ENCODE data around the gene MAP2K5. TPM values are rescaled to one million over a fixed set of nuclear protein-coding genes. Genes with fewer than 3 reads are reported as not detected.

Gene MAP2K5
- total RNA-seq, 2 donors from 2014 or later, result 14.5 to 24.7 TPM

DNA sequence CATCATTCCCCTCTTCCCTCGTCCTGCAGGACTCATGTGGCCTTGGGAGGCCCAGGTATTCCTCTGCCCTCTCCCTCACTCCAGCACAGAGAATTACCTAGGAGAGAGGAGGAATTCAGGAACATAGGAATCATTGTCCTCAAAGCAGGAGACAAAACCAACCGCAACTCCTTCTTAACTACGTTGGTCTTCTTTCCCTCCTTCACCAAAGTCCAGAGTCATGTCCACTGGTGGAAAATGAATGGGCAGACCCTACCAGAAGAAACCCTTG, 227.8 kb downstream of the MAP2K5 start:
- DNase-seq (ENCODE audit: low spot score), result no peak
- Mint-ChIP-seq H3K27ac (no peak overlapping the region), H3K27me3 (no peaks in the 10 kb centered on the region), H3K9me3 (no peaks in the 10 kb centered on the region), H3K4me1 (ENCODE audit: low read depth in 2 of 2) (no peaks in the 10 kb centered on the region), H3K36me3 (no peaks in the 10 kb centered on the region), H3K4me3 (no peak overlapping the region)
- no peak for ATAC-seq

- H3K4me3 Mint-ChIP-seq, result no peak overlapping the region
- H3K27me3 Mint-ChIP-seq, result no peaks in the 10 kb centered on the region
- DNase-seq (ENCODE audit: low spot score) (no peak), ATAC-seq (no peak)
- H3K27ac Mint-ChIP-seq, result no peak overlapping the region
- no peaks in the 10 kb centered on the region for H3K36me3 Mint-ChIP-seq
- no peaks in the 10 kb centered on the region for H3K4me1 Mint-ChIP-seq (ENCODE audit: low read depth in 2 of 2)
- H3K9me3 Mint-ChIP-seq, result no peaks in the 10 kb centered on the region
These were observed 228.8 kb downstream of the MAP2K5 start for GRCh38 chr15:67771189-67771800.

GRCh38 chr15:67774626-67775025, 232.1 kb downstream of the MAP2K5 start:
- Mint-ChIP-seq H3K9me3 (no peaks in the 10 kb centered on the region), H3K4me3 (no peak overlapping the region), H3K4me1 (ENCODE audit: low read depth in 2 of 2) (no peaks in the 10 kb centered on the region), H3K27me3 (no peaks in the 10 kb centered on the region), H3K27ac (no peak overlapping the region), H3K36me3 (no peaks in the 10 kb centered on the region)
- DNase-seq (ENCODE audit: low spot score) (no peak), ATAC-seq (no peak)

DNA sequence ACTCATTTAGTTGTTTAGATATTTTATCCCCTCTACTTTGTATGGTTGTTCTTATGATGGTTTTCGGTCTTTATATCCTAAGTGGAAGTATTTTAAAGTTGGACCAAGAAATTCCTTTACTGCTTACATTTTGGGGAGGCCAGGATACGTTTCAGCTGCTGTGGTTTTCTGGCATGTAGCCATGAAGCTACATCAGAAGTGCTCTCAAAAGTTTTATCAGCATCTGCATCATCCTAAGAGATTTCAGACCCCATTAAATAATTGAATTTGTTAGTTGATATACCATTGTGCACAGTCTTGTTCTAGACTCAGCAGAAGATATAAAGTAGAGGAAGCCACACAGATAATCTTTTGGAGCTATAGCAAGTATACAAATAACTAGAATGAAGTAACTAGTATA, 232.7 kb downstream of the MAP2K5 start:
- H3K27me3 Mint-ChIP-seq, result no peaks in the 10 kb centered on the region
- DNase-seq (ENCODE audit: low spot score) (no peak), ATAC-seq (no peak)
- H3K9me3 Mint-ChIP-seq, result no peaks in the 10 kb centered on the region
- no peak overlapping the region for H3K27ac Mint-ChIP-seq
- H3K4me3 Mint-ChIP-seq, result no peak overlapping the region
- H3K4me1 Mint-ChIP-seq (ENCODE audit: low read depth in 2 of 2), result no peaks in the 10 kb centered on the region
- no peaks in the 10 kb centered on the region for H3K36me3 Mint-ChIP-seq

- H3K27ac Mint-ChIP-seq, result no peak overlapping the region
- no peaks in the 10 kb centered on the region for H3K27me3 Mint-ChIP-seq
- H3K9me3 Mint-ChIP-seq, result no peaks in the 10 kb centered on the region
- ATAC-seq, result no peak
- no peaks in the 10 kb centered on the region for H3K4me1 Mint-ChIP-seq (ENCODE audit: low read depth in 2 of 2)
- no peak overlapping the region for H3K4me3 Mint-ChIP-seq
- DNase-seq (ENCODE audit: low spot score), result no peak
- H3K36me3 Mint-ChIP-seq, result no peaks in the 10 kb centered on the region
These were observed 233.5 kb downstream of the MAP2K5 start for GRCh38 chr15:67775998-67776397.

- Mint-ChIP-seq H3K27me3 (no peaks in the 10 kb centered on the region), H3K9me3 (no peaks in the 10 kb centered on the region), H3K27ac (no peak overlapping the region), H3K36me3 (no peaks in the 10 kb centered on the region), H3K4me3 (no peak overlapping the region), H3K4me1 (ENCODE audit: low read depth in 2 of 2) (no peaks in the 10 kb centered on the region)
- ATAC-seq (no peak), DNase-seq (ENCODE audit: low spot score) (no peak)
These were observed 234.1 kb downstream of the MAP2K5 start for GRCh38 chr15:67776600-67776999.

GRCh38 chr15:67777071-67777470, 234.6 kb downstream of the MAP2K5 start:
- Mint-ChIP-seq H3K9me3 (no peaks in the 10 kb centered on the region), H3K27ac (no peak overlapping the region), H3K4me3 (no peak overlapping the region), H3K4me1 (ENCODE audit: low read depth in 2 of 2) (peaks cover 0 to under 1% of the 10 kb centered on the region in 2 donors), H3K27me3 (no peaks in the 10 kb centered on the region), H3K36me3 (no peaks in the 10 kb centered on the region)
- DNase-seq (ENCODE audit: low spot score) (no peak), ATAC-seq (no peak)

DNA sequence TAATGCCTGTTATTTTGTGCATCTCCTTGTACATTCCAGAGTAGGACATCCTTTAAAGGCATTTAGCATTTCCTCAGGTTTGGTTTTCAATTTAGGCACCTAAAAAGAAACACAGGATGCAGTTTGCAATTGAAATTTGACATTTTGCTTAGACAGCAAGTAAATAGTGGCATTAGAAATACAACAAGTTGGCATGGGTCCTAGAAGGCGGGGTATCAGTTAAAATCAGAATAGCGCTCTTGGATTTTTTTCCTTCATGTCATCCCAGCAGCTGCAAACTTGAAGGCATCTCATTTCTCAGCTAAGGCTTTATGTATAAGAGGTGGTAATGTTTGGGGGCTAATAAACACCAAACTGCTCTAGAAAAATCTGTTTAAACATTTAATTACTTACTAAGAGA, 235.3 kb downstream of the MAP2K5 start:
- H3K9me3 Mint-ChIP-seq, result no peaks in the 10 kb centered on the region
- no peaks in the 10 kb centered on the region for H3K36me3 Mint-ChIP-seq
- H3K27ac Mint-ChIP-seq, result no peak overlapping the region
- H3K4me1 Mint-ChIP-seq (ENCODE audit: low read depth in 2 of 2), result peaks cover 0 to 2% of the 10 kb centered on the region in 2 donors
- no peak for ATAC-seq
- H3K27me3 Mint-ChIP-seq, result no peaks in the 10 kb centered on the region
- H3K4me3 Mint-ChIP-seq, result no peak overlapping the region
- DNase-seq (ENCODE audit: low spot score), result no peak

DNA sequence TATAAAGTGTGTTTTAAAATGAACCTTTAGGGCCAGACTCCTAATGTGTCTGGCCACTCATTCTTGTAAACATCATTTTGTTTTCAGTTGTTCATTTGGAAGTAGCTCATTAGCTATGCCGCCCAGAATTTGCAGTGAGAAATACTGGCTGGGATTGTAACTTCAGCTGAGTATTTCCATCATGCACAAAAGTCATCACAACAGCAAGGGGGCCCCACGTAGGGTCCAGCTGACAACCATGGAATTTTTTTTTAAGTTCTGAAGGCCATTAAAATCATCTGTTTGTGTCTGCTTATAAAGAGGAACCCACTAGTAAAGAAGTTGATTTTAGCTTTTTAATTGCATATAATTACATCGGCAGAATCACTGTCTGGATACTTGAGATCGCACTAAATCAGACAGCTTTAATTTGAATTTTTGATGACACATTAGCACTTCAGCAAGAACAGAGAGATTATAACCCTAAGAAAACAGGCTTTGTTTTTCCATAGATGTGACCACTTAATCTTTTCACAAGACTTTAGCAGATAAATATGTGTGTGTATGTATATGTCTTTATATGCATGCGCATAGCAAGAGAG, 236.6 kb downstream of the MAP2K5 start:
- Mint-ChIP-seq H3K4me3 (no peak overlapping the region), H3K9me3 (no peaks in the 10 kb centered on the region), H3K4me1 (ENCODE audit: low read depth in 2 of 2) (peaks cover 9 to 12% of the 10 kb centered on the region in 2 donors), H3K27me3 (no peaks in the 10 kb centered on the region), H3K36me3 (no peaks in the 10 kb centered on the region), H3K27ac (no peak overlapping the region)
- DNase-seq (ENCODE audit: low spot score) (no peak), ATAC-seq (no peak)

GRCh38 chr15:67779549-67780111, 237.1 kb downstream of the MAP2K5 start:
- peaks cover 14 to 18% of the 10 kb centered on the region in 2 donors for H3K4me1 Mint-ChIP-seq (ENCODE audit: low read depth in 2 of 2)
- DNase-seq (ENCODE audit: low spot score) (no peak), ATAC-seq (no peak)
- H3K4me3 Mint-ChIP-seq, result no peak overlapping the region
- H3K27me3 Mint-ChIP-seq, result no peaks in the 10 kb centered on the region
- H3K27ac Mint-ChIP-seq, result no peak overlapping the region
- no peaks in the 10 kb centered on the region for H3K36me3 Mint-ChIP-seq
- H3K9me3 Mint-ChIP-seq, result no peaks in the 10 kb centered on the region

DNA sequence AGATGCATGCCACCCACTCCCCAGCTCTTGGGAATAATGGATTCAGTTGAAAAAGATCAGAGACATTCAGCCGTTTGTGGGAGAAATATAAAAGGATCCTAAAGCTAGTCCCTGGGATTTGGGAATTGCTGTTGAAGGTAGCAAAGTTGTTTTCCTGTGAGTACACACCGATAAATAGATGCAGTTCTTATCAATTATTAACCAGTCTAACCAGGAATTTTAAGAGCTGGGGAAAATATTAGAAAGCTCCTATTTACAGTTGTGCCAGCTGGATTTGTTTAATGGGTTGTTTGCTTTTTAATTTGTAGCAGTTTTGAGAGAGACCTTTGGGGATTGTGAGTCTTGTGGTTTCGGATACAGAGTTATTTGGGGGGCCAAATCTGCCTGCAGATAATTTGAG, 238.6 kb downstream of the MAP2K5 start:
- H3K27ac Mint-ChIP-seq, result no peak overlapping the region

GRCh38 chr15:67781907-67782690, 239.6 kb downstream of the MAP2K5 start:
- Mint-ChIP-seq H3K4me1 (ENCODE audit: low read depth in 2 of 2) (peaks cover 16 to 27% of the 10 kb centered on the region in 2 donors), H3K9me3 (no peaks in the 10 kb centered on the region), H3K27ac (no peak overlapping the region), H3K27me3 (no peaks in the 10 kb centered on the region), H3K36me3 (no peaks in the 10 kb centered on the region), H3K4me3 (no peak overlapping the region)
- no peak for DNase-seq (ENCODE audit: low spot score)
- no peak for ATAC-seq

More for the DNA sequence above, 238.6 kb downstream of the MAP2K5 start:
- Mint-ChIP-seq H3K4me1 (ENCODE audit: low read depth in 2 of 2) (peaks cover 16 to 27% of the 10 kb centered on the region in 2 donors), H3K36me3 (no peaks in the 10 kb centered on the region), H3K27me3 (no peaks in the 10 kb centered on the region), H3K4me3 (no peak overlapping the region), H3K9me3 (no peaks in the 10 kb centered on the region)
- ATAC-seq, result no peak
- no peak for DNase-seq (ENCODE audit: low spot score)

DNA sequence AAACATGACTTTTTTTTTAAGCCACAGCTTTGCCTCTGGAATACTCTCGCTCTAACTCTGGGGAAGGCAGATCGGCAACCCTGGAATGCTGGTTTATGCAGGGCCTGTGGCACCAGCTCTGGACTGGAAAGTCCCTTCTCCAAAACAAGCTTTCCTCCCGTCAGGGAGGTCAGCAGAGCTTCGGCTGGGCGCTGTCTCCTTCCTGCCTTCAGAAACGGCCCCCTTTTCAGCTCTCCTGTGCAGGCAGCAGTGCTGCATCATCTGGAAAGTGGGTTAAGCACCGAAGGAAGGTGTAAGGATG, 240.1 kb downstream of the MAP2K5 start:
- Mint-ChIP-seq H3K4me1 (ENCODE audit: low read depth in 2 of 2) (peaks cover 16 to 27% of the 10 kb centered on the region in 2 donors), H3K27me3 (no peaks in the 10 kb centered on the region), H3K9me3 (no peaks in the 10 kb centered on the region), H3K36me3 (no peaks in the 10 kb centered on the region), H3K27ac (no peak overlapping the region), H3K4me3 (no peak overlapping the region)
- DNase-seq (ENCODE audit: low spot score) (no peak), ATAC-seq (peak in 1 of 2 donors; percentile 10)

GRCh38 chr15:67783303-67783702, 240.8 kb downstream of the MAP2K5 start:
- DNase-seq (ENCODE audit: low spot score) (no peak), ATAC-seq (peak; percentile 70 to 76)
- Mint-ChIP-seq H3K36me3 (no peaks in the 10 kb centered on the region), H3K9me3 (no peaks in the 10 kb centered on the region), H3K4me1 (ENCODE audit: low read depth in 2 of 2) (peaks cover 16 to 27% of the 10 kb centered on the region in 2 donors), H3K27ac (peak overlapping the region in 1 of 2 donors; percentile 69), H3K4me3 (peak overlapping the region; percentile 3), H3K27me3 (no peaks in the 10 kb centered on the region)
